Omental fat pad (tissue), 4 donors: ENCODE data around the gene LRPPRC. TPM values are rescaled to one million over a fixed set of nuclear protein-coding genes. Genes with fewer than 3 reads are reported as not detected.

ENCODE experiments used
- ATAC-seq: fragments of 150-250 bp; one replicate; pipeline ENCODE4 v1.9.1; 2016; ENCODE audit warnings: mild to moderate bottlenecking, moderate library complexity; ENCODE audit not compliant: low FRiP score
- DNase-seq: peaks from one replicate; pipeline ENCODE4 v3.0.0-alpha.2; 2019; ENCODE audit warnings: low spot score
- CTCF ChIP-seq, 3 donors: fragments of 450-650 bp; IDR thresholded peaks; one replicate each; pipeline ENCODE4 v1.5.1; 2016 to 2017; ENCODE audit warnings: antibody characterized with exemption in 3 of 3, mild to moderate bottlenecking in 3 of 3, moderate library complexity in 2 of 3
- total RNA-seq, 4 donors: library from RNA; depleted of rRNA; stranded (reverse); fragments of >200 nt; gene quantifications; one replicate each; pipeline ENCODE4 v1.1.0, GENCODE V29; 2016

LRPPRC gene
- total RNA-seq, 4 donors from 2014 or later = 47.5 to 87.4 (median 56.3) TPM

GRCh38 chr2:43941359-43941758, 54.4 kb downstream of the LRPPRC start:
- no peak for DNase-seq

GRCh38 chr2:43939695-43940256, 56.0 kb downstream of the LRPPRC start:
- no peak for TF ChIP-seq CTCF (IDR thresholded peaks at IDR 0.05)
- DNase-seq (no peak), ATAC-seq (no peak)

More at GRCh38 chr2:43941359-43941758, 54.4 kb downstream of the LRPPRC start:
- ATAC-seq = peak; percentile 48
- no peak for TF ChIP-seq CTCF (IDR thresholded peaks at IDR 0.05)

GRCh38 chr2:43937269-43937820, 58.4 kb downstream of the LRPPRC start:
- no peak for DNase-seq
- ATAC-seq = no peak
- TF ChIP-seq CTCF (IDR thresholded peaks at IDR 0.05) = no peak

- ATAC-seq (no peak), DNase-seq (no peak)
- no peak for TF ChIP-seq CTCF (IDR thresholded peaks at IDR 0.05)
These were observed 61.2 kb downstream of the LRPPRC start for GRCh38 chr2:43934567-43934966.

GRCh38 chr2:43931293-43931692, 64.5 kb downstream of the LRPPRC start:
- DNase-seq = no peak
- ATAC-seq = no peak
- no peak for TF ChIP-seq CTCF (IDR thresholded peaks at IDR 0.05)

- no peak for DNase-seq
- ATAC-seq = no peak
- TF ChIP-seq CTCF (IDR thresholded peaks at IDR 0.05) = no peak
These were observed 68.3 kb downstream of the LRPPRC start for GRCh38 chr2:43927442-43927841.

- no peak for DNase-seq
- ATAC-seq = no peak
- TF ChIP-seq CTCF (IDR thresholded peaks at IDR 0.05) = no peak
These were observed 70.4 kb downstream of the LRPPRC start for GRCh38 chr2:43925431-43925830.
